Calu3 (cell line): ENCODE results near the gene RSPH10B2. TPM values are rescaled to one million over a fixed set of nuclear protein-coding genes. Genes with fewer than 3 reads are reported as not detected.
"Not testable (repeated sequence)": the region's sequence is repeated elsewhere in the genome, so short reads cannot be mapped to it uniquely, and the experiment has no call there.

Source experiments
- BruUV-seq: library from RNA; stranded (reverse); fragments of 400-500 nt; replicated peaks from 2 replicates; lab custom pipeline; 2021; lab: Mats Ljungman, UMichigan
- CTCF ChIA-PET: fragments of 300-600 bp; sonication (Branson Sonifier 250); formaldehyde crosslinking; loops from one replicate; lab custom pipeline; 2022; ENCODE audit warnings: antibody characterized with exemption; lab: Charles Lee
- DNase-seq: peaks from one replicate; pipeline ENCODE4 v3.0.0; 2022
- H3K27ac Mint-ChIP-seq: one replicate; pipeline ENCODE4 v1.8.0; 2022; ENCODE audit warnings: mixed read lengths; ENCODE audit not compliant: unreplicated experiment
- H3K27me3 Mint-ChIP-seq: one replicate; pipeline ENCODE4 v1.8.0; 2022; ENCODE audit warnings: mixed read lengths; ENCODE audit not compliant: unreplicated experiment
- H3K36me3 Mint-ChIP-seq: one replicate; pipeline ENCODE4 v1.8.0; 2022; ENCODE audit warnings: mild to moderate bottlenecking, moderate library complexity, mixed read lengths; ENCODE audit not compliant: insufficient read depth, unreplicated experiment
- H3K4me1 Mint-ChIP-seq: one replicate; pipeline ENCODE4 v1.8.0; 2022; ENCODE audit warnings: mild to moderate bottlenecking, low read depth, mixed read lengths; ENCODE audit not compliant: unreplicated experiment
- H3K4me3 Mint-ChIP-seq: one replicate; pipeline ENCODE4 v1.8.0; 2022; ENCODE audit warnings: mild to moderate bottlenecking, low read depth, moderate library complexity, mixed read lengths; ENCODE audit not compliant: unreplicated experiment
- H3K9me3 Mint-ChIP-seq: one replicate; pipeline ENCODE4 v1.8.0; 2022; ENCODE audit warnings: low read depth, mixed read lengths; ENCODE audit not compliant: unreplicated experiment
- CTCF ChIP-seq: fragments of 200-600 bp; IDR thresholded peaks from one replicate; pipeline ENCODE4 v1.8.0; 2022; ENCODE audit warnings: antibody characterized with exemption; ENCODE audit not compliant: unreplicated experiment
- intact Hi-C: fragments of 100-400 bp; cut with micrococcal nuclease; formaldehyde crosslinking; loops from one replicate; pipeline ENCODE4 v1.10.0; 2022; ENCODE audit not compliant: unreplicated experiment
- total RNA-seq: library from RNA; stranded (reverse); gene quantifications from 2 replicates; pipeline ENCODE4 v1.2.3, GENCODE V29; 2022

Gene RSPH10B2
- total RNA-seq, 1 experiment from 2014 or later = 0.71 TPM

- CTCF ChIA-PET = no interaction called here
- TF ChIP-seq CTCF = no peak
- no peak for DNase-seq
- H3K27me3 Mint-ChIP-seq = no peaks in the 10 kb centered on the region
- peak overlapping the region; percentile 87 for H3K27ac Mint-ChIP-seq
- peaks cover 44% of the 10 kb centered on the region for H3K36me3 Mint-ChIP-seq
- no peaks in the 10 kb centered on the region for H3K4me1 Mint-ChIP-seq
- intact Hi-C loops = no loop called here
- BruUV-seq = no TSS peak
- peaks cover 10% of the 10 kb centered on the region for H3K9me3 Mint-ChIP-seq
- H3K4me3 Mint-ChIP-seq = peak overlapping the region; percentile 97
These were observed 23.6 kb upstream of the RSPH10B2 start for GRCh38 chr7:6730343-6730633.

- CTCF ChIA-PET, H3K4me1 Mint-ChIP-seq, H3K27ac Mint-ChIP-seq, DNase-seq, H3K27me3 Mint-ChIP-seq, H3K4me3 Mint-ChIP-seq, BruUV-seq, intact Hi-C loops, H3K9me3 Mint-ChIP-seq: not testable (repeated sequence)
- peaks cover 55% of the 10 kb centered on the region for H3K36me3 Mint-ChIP-seq
These were observed 15.5 kb upstream of the RSPH10B2 start for GRCh38 chr7:6738415-6738814.

DNA sequence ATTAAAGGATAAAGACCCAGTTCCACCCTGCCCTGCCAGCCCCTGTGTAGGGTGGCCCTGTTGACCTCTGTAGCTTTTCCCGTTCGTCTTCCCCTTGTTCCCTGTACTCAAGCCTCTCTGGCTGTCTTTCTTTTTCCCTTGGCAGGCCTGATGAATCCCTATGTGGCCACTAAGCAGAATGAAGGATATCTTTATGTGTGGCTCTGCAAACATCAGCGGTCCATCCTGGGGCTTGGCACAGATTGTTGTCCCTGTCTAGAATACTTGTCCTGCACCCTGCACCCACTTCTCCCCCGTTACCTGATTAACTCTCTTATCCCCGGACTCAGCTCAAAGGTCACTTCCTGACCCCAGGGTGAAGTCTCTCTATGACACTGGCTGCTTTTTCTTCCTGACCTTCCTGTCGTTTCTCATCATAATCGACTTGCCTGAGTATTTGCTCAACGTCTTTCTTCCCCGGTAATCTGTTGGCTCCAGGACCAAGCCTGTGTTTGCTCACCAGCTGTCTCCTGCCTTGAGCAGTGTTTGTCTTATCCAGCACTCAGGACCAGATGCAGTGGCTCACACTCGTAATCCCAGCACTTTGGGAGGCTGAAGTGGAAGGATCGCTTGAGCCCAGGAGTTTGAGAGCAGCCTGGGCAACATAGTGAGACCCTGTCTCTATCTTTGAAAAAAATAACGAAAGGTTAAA, 9.3 kb upstream of the RSPH10B2 start:
- H3K36me3 Mint-ChIP-seq = peaks cover 24% of the 10 kb centered on the region
- H3K27me3 Mint-ChIP-seq, H3K9me3 Mint-ChIP-seq, H3K4me3 Mint-ChIP-seq, DNase-seq, H3K27ac Mint-ChIP-seq, BruUV-seq, intact Hi-C loops, H3K4me1 Mint-ChIP-seq: not testable (repeated sequence)
- CTCF ChIA-PET = interaction anchor here (0.7 kb wide), 1 partner anchor 198 kb away, joined by 3 read pairs; no protein-coding TSS in a partner anchor

DNA sequence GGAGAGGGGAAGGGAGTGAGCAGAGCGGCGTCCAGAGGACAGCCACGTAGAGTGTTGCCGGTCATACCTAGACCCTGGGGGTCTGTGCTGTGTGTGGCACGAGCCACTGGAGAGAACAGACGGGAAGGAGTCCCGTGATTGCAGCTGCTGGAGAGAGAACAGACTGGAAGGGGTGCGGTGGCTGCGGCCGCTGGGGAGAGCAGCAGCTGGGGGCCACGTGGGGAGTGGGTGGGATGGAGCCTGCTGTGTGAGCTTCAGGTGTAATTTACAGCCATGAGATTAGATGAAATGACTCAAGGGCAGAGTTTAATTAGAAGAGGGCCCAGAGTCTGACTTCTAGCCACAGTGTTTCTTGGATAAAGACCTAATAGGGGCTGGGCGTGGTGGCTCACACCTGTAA, 4.6 kb upstream of the RSPH10B2 start:
- H3K27me3 Mint-ChIP-seq, BruUV-seq, H3K9me3 Mint-ChIP-seq, H3K27ac Mint-ChIP-seq, DNase-seq, CTCF ChIA-PET, H3K4me1 Mint-ChIP-seq, H3K4me3 Mint-ChIP-seq, intact Hi-C loops: not testable (repeated sequence)
- peaks cover 13% of the 10 kb centered on the region for H3K36me3 Mint-ChIP-seq

- H3K27ac Mint-ChIP-seq, CTCF ChIA-PET, intact Hi-C loops, H3K9me3 Mint-ChIP-seq, H3K4me1 Mint-ChIP-seq, H3K27me3 Mint-ChIP-seq, DNase-seq, H3K36me3 Mint-ChIP-seq, H3K4me3 Mint-ChIP-seq, BruUV-seq: not testable (repeated sequence)
These were observed 3.7 kb upstream of the RSPH10B2 start for GRCh38 chr7:6750173-6750572.

GRCh38 chr7:6761186-6761585, 7.3 kb downstream of the RSPH10B2 start:
- H3K27me3 Mint-ChIP-seq, DNase-seq, intact Hi-C loops, H3K4me3 Mint-ChIP-seq, H3K4me1 Mint-ChIP-seq, CTCF ChIA-PET, H3K27ac Mint-ChIP-seq, H3K9me3 Mint-ChIP-seq, BruUV-seq, H3K36me3 Mint-ChIP-seq: not testable (repeated sequence)

DNA sequence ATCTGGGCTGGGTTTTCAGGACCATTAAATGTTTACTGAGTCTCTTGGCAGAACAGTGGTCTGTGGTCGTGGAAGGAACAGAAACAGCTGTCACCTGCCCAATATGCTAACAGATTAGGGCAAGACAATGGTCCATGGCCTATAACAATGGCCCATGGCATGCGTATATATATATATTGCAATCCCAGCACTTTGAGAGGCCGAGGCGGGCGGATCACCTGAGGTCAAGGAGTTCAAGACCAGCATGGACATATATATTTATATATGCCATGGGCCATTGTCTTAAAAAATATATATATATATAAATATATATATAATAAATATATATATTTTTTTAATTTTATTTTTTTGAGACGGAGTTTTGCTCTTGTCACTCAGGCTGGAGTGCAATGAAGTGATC, 27.7 kb downstream of the RSPH10B2 start:
- DNase-seq = not testable (repeated sequence)

DNA sequence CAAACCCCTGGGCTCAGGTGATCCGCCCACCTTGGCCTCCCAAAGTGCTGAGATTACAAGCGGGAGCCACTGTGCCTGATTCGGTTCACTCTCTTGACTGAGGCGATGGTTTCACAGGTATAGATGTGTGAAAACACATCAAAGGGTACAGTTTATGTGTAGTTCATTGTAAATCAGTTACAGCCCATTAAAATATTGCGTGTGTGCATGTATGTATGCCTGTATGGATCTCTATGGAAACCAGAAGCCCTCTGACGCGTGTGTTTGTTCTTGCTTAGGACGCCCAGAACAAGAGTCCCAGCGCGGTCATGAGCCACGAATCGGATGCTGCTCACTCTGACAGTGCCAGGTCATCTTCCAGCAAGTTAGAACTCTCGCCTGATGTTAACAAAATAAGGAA, 35.5 kb downstream of the RSPH10B2 start:
- H3K27me3 Mint-ChIP-seq, BruUV-seq, H3K27ac Mint-ChIP-seq, DNase-seq, intact Hi-C loops, H3K9me3 Mint-ChIP-seq, H3K36me3 Mint-ChIP-seq, H3K4me1 Mint-ChIP-seq, CTCF ChIA-PET, H3K4me3 Mint-ChIP-seq: not testable (repeated sequence)

More for the DNA sequence above, 27.7 kb downstream of the RSPH10B2 start:
- H3K27ac Mint-ChIP-seq, H3K9me3 Mint-ChIP-seq, intact Hi-C loops, H3K36me3 Mint-ChIP-seq, H3K4me1 Mint-ChIP-seq, BruUV-seq, H3K27me3 Mint-ChIP-seq, H3K4me3 Mint-ChIP-seq, CTCF ChIA-PET: not testable (repeated sequence)

DNA sequence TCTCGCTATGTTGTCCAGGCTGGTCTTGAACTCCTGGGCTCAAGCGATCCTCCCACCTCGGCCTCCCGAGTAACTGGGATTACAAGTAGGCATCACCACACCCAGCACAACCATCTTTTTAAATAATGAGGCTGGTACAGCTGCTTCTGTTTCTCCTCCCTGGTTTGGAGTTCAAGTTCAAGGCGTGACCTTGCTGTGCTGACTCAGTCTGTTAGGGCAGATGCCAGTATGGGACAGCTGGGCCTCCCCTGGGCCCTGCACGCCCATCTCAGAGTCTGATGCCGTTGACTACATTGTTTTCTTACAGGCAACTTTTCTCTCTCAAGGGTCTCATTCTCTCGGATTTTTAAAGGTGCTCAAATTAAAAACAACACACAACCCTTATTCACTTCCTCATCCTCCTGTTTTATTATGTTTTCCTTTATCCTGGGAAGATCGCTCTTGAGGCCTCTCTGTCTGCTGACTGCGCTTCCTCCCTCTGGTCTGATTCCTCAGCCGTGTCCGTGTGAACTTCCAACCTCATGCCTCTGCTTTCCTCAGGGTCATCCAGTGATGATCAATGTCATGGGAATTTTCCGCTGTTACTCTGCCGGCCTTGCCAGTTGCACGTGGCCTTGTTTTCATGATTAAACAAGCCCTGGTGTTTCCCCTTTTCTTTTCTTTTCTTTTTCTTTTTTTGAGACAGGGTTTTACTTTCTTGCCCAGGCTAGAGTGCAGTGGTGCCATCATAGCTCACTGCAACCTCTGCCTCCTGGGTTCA, 38.4 kb downstream of the RSPH10B2 start:
- H3K36me3 Mint-ChIP-seq, BruUV-seq, H3K27me3 Mint-ChIP-seq, DNase-seq, H3K4me1 Mint-ChIP-seq, H3K9me3 Mint-ChIP-seq, intact Hi-C loops, H3K4me3 Mint-ChIP-seq, CTCF ChIA-PET: not testable (repeated sequence)
- H3K27ac Mint-ChIP-seq = peak overlapping the region; percentile 61
